NCI-H1694 (cell line): Measurements from ENCODE around the gene BTBD9.

Experiments used
- DNase-seq: peaks from one replicate; lab custom pipeline; 2025; lab: John Stamatoyannopoulos, UW

The BTBD9 gene

DNA sequence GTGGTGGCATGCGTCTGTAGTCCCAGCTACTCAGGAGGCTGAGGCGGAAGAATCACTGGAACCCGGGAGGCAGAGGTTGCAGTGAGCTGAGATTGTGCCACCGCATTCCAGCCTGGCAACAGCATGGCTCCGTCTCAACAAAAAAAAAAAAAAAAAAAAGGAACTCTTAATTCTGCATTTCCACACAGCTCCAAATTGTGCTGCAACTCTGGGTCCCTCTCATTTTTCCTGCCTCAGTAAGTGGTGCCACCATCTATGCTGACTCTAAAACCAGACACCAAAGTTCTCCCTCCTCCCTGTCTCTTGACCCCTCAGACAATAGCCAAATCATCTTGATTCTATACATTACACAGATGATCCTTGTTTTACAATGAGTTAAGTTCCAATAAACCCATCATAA is 133.9 kb downstream of the BTBD9 start:
- no peak for DNase-seq

DNA sequence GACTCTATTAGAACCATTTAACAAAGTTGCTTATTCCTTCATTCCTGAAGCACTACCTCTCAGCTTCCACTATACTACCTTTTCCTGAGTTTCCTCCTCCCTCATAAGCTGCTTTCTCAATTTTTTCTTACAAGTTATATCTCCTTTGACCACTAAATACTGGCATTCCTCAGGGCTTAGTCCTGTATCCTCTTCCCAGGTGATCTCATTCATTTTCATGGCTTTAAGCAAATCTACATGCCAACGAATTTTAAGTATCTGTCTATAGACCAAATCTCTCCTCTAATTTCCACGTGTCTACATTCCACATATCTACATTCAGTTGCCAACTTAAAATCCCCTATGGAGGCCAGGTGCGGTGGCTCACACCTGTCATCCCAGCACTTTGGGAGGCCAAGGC is 134.7 kb downstream of the BTBD9 start:
- DNase-seq, result no peak

DNA sequence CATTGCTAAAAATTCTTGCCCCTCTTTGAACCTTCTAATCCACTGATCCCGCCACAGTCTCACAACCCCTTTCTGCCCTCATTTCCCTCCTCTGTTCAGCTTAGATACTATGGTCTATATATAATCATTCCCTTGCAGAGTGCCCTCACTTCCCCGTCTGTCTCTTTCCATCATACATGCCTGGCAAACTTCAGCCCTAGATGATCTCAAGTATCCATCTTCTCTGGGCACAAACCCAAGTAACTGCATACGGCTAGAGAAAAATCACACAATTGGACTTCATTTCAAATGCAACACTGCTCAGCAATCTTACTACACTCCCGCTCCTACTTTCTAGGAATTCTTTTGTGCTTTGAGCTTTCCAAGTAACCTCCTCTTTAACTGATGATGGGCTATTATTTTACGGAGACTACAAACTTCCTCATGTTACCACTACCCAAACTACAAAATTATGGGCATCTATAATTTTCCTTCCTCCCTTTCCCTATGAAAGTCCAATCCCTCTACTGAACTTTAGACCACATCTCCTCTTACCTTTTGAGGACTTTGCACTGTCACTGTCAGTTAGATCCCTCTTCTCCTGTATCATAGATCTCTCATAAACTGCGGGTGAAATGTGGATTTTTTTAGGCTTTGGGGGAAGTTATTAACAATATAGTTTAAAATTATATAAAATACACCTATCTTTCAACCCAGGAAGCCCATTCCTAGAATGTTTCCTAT is 135.6 kb downstream of the BTBD9 start:
- no peak for DNase-seq

DNA sequence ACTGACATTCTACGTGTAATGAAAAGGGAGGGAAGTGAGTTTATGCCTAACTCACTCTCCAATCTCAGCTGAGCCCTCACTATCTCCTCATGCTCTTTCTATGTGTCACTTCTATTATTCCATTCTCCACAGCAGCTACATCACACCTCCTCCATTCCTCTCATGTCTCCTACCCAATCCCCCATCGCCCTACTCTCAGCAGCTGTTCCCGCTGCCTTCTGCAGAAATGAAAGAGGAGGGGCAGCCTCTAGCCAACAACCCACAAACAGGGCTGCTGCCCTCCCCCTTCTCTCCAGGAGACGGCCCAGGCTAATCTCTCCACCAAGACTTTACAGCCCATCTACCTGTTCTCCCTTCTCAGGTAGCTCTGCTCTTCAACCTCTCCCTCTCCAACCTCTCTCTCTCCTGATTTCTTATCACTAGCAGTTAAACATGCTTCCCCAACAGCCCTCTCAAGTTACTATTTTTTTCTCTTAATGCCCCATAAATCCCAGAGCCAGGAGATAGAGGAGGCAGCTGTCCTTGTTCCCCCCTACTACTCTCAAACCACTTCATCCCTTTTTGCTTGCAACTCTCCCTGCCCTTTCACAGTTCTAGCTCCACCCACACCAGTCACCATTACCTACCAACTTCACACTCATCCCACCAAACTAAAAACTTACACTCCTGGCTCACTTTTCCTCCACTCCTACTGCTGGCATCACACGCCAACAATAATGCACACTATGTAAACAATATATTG is 136.5 kb downstream of the BTBD9 start:
- DNase-seq, result no peak

- no peak for DNase-seq
Measured at GRCh38 chr6:38502423-38502822, 137.3 kb downstream of the BTBD9 start.

GRCh38 chr6:38501931-38502330 is 137.8 kb downstream of the BTBD9 start:
- DNase-seq, result peak; percentile 66

DNA sequence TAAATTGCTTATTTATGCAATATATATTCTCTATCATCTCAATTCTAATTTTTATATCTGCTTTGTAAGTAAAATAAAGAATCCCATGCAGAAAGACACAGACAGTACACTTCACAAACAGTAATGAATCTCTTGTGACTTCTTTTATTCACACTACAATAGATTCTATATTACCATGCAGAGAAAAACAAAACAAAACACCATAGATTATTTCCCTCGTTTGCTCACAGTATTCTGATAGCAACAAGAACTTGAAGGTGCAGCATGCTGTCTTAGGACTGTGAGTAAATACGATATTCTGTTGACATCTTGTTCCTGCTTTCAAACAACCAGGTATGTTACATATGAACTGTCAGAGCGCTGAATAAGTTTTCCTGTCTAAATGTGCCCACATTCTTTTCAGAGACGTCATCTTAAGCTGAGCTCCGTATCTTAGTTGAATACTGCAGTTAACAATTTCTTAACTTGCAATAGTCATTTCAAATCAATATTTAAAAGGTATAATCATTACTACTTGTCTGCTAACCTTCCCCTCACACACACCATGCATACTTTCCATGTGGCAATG is 140.1 kb downstream of the BTBD9 start:
- no peak for DNase-seq

GRCh38 chr6:38498805-38499445 is 140.8 kb downstream of the BTBD9 start:
- DNase-seq, result no peak

DNA sequence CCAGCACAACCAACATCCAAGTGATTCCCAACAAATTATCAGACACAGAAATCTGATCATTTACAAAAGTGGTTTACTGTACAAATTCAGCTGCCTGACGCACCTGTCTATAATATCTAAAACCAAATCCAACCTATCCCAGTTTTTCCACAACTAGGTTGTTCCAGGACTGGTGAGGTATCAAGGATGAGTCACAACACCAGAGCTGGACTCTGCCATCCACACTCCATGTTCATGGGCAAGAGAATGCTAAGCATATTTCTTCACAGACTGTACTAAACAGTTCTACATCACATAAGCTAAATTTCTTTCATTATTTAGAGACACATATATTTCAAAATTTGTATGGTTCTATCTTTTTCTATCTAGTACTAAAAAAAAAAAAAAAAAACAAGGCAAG is 141.6 kb downstream of the BTBD9 start:
- no peak for DNase-seq

- DNase-seq, result no peak
Measured at GRCh38 chr6:38497546-38497945, 142.2 kb downstream of the BTBD9 start.

GRCh38 chr6:38495922-38496635 is 143.7 kb downstream of the BTBD9 start:
- no peak for DNase-seq

DNA sequence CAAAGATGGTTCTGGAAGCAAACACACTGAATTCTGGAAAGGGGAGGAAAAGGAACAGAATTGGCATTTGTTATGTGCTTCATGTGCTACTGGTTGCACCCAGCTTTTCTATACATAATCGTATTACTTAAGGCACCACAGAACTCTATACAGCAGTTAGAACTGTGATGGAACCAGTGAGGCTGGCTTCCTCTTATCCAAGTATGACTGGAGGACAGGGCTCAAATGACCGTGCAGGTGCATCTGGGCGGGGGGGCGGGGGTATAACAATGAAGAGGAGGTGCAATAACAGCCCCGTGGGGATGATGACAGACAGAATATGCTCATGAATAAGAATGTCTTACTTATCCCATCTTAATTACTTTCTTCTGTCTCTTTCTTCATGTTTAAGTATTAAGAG is 144.2 kb downstream of the BTBD9 start:
- DNase-seq, result no peak

GRCh38 chr6:38493931-38494547 is 145.7 kb downstream of the BTBD9 start:
- DNase-seq, result peak; percentile 48

DNA sequence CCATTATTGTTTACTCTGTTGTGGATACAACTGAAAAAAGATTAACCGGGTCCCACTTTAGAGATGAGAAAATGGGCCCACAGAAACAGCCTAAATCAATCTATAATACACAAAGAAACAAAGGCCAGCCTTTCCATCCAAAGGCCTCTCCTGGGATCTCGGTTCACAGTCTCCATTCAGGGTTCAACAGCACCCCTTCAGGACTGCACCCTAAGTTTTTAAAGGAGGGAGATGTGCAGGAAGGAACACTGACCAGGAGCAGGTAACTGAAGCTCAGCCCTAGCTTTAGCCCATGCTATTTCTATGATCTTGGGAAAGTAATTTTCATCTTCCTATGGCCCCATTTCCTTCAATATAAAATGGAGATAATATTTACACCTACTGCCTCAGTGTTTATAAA is 147.7 kb downstream of the BTBD9 start:
- no peak for DNase-seq

DNA sequence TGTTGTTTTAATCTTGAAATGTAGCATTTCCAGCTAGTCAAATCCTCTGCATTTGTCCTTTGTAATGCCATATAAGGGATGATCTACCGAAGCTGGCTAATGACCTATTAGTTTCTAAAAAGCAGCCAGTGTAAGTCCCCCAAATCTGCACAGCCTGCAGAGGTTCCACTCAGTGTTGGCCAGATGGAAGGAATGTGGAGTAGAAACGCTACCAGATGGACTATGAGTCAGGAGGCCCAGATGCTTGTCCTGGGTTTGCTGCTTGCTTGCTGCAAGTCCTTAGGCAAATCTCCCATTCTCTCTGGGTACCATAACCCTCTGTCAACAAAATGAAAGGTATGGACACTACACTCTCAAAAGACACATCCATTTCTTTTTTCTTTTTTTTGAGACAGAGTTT is 149.8 kb downstream of the BTBD9 start:
- DNase-seq, result peak; percentile 81

DNA sequence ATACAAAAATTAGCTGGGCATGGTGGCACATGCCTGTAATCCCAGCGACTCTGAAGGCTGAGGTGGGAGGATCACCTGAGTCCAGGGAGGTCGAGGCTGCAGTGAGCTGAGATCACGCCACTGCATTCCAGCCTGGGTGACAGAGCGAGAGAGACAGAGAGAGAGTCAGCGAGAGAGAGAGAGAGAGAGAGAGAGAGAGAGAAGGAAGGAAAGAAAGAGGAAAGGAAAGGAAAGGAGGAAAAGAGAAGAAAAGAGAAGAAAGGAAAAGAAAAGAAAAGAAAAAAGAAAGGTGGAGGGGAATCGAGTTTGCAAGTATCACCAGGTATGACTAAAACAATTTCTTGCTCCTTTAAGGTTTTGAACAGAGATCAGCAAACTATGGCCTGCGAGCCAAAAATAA is 152.3 kb downstream of the BTBD9 start:
- DNase-seq, result no peak

- no peak for DNase-seq
Measured at GRCh38 chr6:38485488-38485887, 154.2 kb downstream of the BTBD9 start.

GRCh38 chr6:38484656-38485055 is 155.1 kb downstream of the BTBD9 start:
- DNase-seq, result no peak

GRCh38 chr6:38483526-38483925 is 156.2 kb downstream of the BTBD9 start:
- no peak for DNase-seq

DNA sequence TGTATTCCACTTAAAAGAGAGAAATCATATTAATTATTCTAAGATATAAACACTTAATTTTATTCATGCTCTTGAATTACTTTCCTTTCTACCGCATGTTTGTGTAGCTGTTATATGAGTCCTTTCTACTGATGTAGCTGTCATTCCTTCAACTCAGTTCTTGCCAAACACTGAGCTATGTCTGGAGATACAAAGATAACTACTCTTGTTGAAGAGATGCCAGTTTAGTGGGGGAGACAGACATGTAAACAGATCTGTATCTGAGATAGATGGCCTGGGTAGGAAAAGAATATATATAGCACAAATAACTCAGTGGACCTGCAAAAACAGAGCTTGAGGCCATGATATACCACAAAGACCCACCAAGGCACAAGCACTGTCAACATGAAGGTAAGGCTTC is 157.3 kb downstream of the BTBD9 start:
- no peak for DNase-seq

GRCh38 chr6:38481851-38482250 is 157.9 kb downstream of the BTBD9 start:
- no peak for DNase-seq
